Astrocyte (in vitro differentiated cells and primary cell): ENCODE measurements around the gene GPATCH4.

ENCODE experiments used
- CTCF ChIP-seq: IDR thresholded peaks from 2 replicates; pipeline ENCODE4 v1.5.1; 2011; ENCODE audit warnings: low read depth, mild to moderate bottlenecking, inconsistent platforms, low read length, moderate library complexity; ENCODE audit not compliant: insufficient read depth
- EZH2 ChIP-seq: IDR thresholded peaks from 2 replicates; pipeline ENCODE4 v1.6.1; 2012; ENCODE audit warnings: mild to moderate bottlenecking, low read length, inconsistent platforms; ENCODE audit not compliant: insufficient read depth

GRCh38 chr1:156546267-156546666 lies 55.0 kb downstream of the GPATCH4 start:
- TF ChIP-seq CTCF (no peak), EZH2 (no peak)
